ENCODE results near the gene MLLT10.
A peak's percentile ranks its signal among the peaks of the same experiment; 100 is the strongest.

The MLLT10 gene

GRCh38 chr10:21533467-21534279, at the start of gene MLLT10:
MLLT10 (plus strand) TSS chr10:21534232; CDS start chr10:21534645, 413 bp downstream.
- DNase-seq: peak; percentile 86

- no peak for DNase-seq
Observed at GRCh38 chr10:21487416-21488180, 46.4 kb upstream of the MLLT10 start.

- DNase-seq: no peak
Observed at GRCh38 chr10:21488246-21488956, 45.6 kb upstream of the MLLT10 start.

- DNase-seq: no peak
Observed at GRCh38 chr10:21488957-21489446, 45.0 kb upstream of the MLLT10 start.

- DNase-seq: no peak
Observed at GRCh38 chr10:21490028-21490710, 43.9 kb upstream of the MLLT10 start.

GRCh38 chr10:21490711-21491105, 43.3 kb upstream of the MLLT10 start:
- DNase-seq: no peak

- DNase-seq: no peak
Observed at GRCh38 chr10:21492421-21492820, 41.6 kb upstream of the MLLT10 start.

GRCh38 chr10:21493784-21494183, 40.2 kb upstream of the MLLT10 start:
- DNase-seq: no peak

- DNase-seq: no peak
Observed at GRCh38 chr10:21494191-21495001, 39.6 kb upstream of the MLLT10 start.

GRCh38 chr10:21495002-21495751, 38.9 kb upstream of the MLLT10 start:
- no peak for DNase-seq

GRCh38 chr10:21495752-21496342, 38.2 kb upstream of the MLLT10 start:
- peak; percentile 84 for DNase-seq

- no peak for DNase-seq
Observed at GRCh38 chr10:21496343-21497176, 37.5 kb upstream of the MLLT10 start.

GRCh38 chr10:21497177-21497807, 36.7 kb upstream of the MLLT10 start:
- DNase-seq: no peak

- no peak for DNase-seq
Observed at GRCh38 chr10:21498377-21498776, 35.7 kb upstream of the MLLT10 start.

GRCh38 chr10:21498986-21499385, 35.0 kb upstream of the MLLT10 start:
- no peak for DNase-seq

GRCh38 chr10:21499701-21500577, 34.1 kb upstream of the MLLT10 start:
- no peak for DNase-seq

GRCh38 chr10:21500578-21500910, 33.5 kb upstream of the MLLT10 start:
- DNase-seq: no peak

GRCh38 chr10:21501091-21501490, 32.9 kb upstream of the MLLT10 start:
- DNase-seq: no peak

Data from activated CD4-positive, alpha-beta T cell treated with anti-CD3 and anti-CD28 coated beads for 1 hour (primary cell).